ENCODE measurements around the gene RBX1. TPM values are rescaled to one million over a fixed set of nuclear protein-coding genes. Genes with fewer than 3 reads are reported as not detected.

The RBX1 gene
- total RNA-seq, 4 donors from 2014 or later, result 52.5 to 79.8 (median 61.6) TPM

GRCh38 chr22:40979198-40979597 is 28.0 kb downstream of the RBX1 start:
- H3K4me1 ChIP-seq, result no peaks in the 10 kb centered on the region
- intact Hi-C loops (cut with DNase I), result no loop called here
- H3K36me3 ChIP-seq, result no peaks in the 10 kb centered on the region
- no peak for DNase-seq
- H3K27ac ChIP-seq, result no peak overlapping the region
- TF ChIP-seq CTCF (IDR thresholded peaks at IDR 0.05) (no peak), POLR2A (IDR thresholded peaks at IDR 0.05) (no peak)
- H3K27me3 ChIP-seq, result no peaks in the 10 kb centered on the region
- no peak overlapping the region for H3K4me3 ChIP-seq (replicated peaks in 1 of 3)
- no peaks in the 10 kb centered on the region for H3K9me3 ChIP-seq
- WGBS, 2 donors, result 98% methylated on average over 7 of the region's 7 CpGs

- Histone ChIP-seq H3K9me3 (no peaks in the 10 kb centered on the region), H3K36me3 (no peaks in the 10 kb centered on the region), H3K27ac (no peak overlapping the region), H3K27me3 (no peaks in the 10 kb centered on the region), H3K4me3 (replicated peaks in 1 of 3) (no peak overlapping the region), H3K4me1 (no peaks in the 10 kb centered on the region)
- DNase-seq, result no peak
- TF ChIP-seq CTCF (IDR thresholded peaks at IDR 0.05), result no peak
- WGBS, 2 donors, result 85 to 89% methylated on average over 8 of the region's 8 CpGs
- intact Hi-C loops (cut with DNase I), result no loop called here
These were observed 28.7 kb downstream of the RBX1 start for GRCh38 chr22:40979871-40980270.

GRCh38 chr22:40982482-40983385 is 31.6 kb downstream of the RBX1 start:
- Histone ChIP-seq H3K27me3 (no peaks in the 10 kb centered on the region), H3K27ac (no peak overlapping the region), H3K9me3 (no peaks in the 10 kb centered on the region), H3K4me1 (no peaks in the 10 kb centered on the region), H3K36me3 (no peaks in the 10 kb centered on the region), H3K4me3 (replicated peaks in 1 of 3) (no peak overlapping the region)
- TF ChIP-seq CTCF (IDR thresholded peaks at IDR 0.05) (no peak), POLR2A (IDR thresholded peaks at IDR 0.05) (no peak)
- 81 to 88% methylated on average over 21 of the region's 21 CpGs for WGBS, 2 donors
- intact Hi-C loops (cut with DNase I), result no loop called here
- DNase-seq, result no peak

GRCh38 chr22:40991298-40991697 is 40.1 kb downstream of the RBX1 start:
- Histone ChIP-seq H3K4me1 (no peaks in the 10 kb centered on the region), H3K36me3 (no peaks in the 10 kb centered on the region), H3K27me3 (no peaks in the 10 kb centered on the region), H3K27ac (no peak overlapping the region), H3K9me3 (no peaks in the 10 kb centered on the region), H3K4me3 (replicated peaks in 1 of 3) (no peak overlapping the region)
- no peak for DNase-seq
- intact Hi-C loops (cut with DNase I), result no loop called here
- 77 to 85% methylated on average over 9 of the region's 9 CpGs for WGBS, 2 donors
- TF ChIP-seq POLR2A (IDR thresholded peaks at IDR 0.05), result no peak
- no peak for TF ChIP-seq CTCF (IDR thresholded peaks at IDR 0.05)

- TF ChIP-seq CTCF (IDR thresholded peaks at IDR 0.05) (no peak), POLR2A (IDR thresholded peaks at IDR 0.05) (no peak)
- Histone ChIP-seq H3K4me3 (replicated peaks in 1 of 3) (no peak overlapping the region), H3K9me3 (no peaks in the 10 kb centered on the region), H3K27ac (no peak overlapping the region), H3K27me3 (no peaks in the 10 kb centered on the region), H3K36me3 (no peaks in the 10 kb centered on the region), H3K4me1 (no peaks in the 10 kb centered on the region)
- intact Hi-C loops (cut with DNase I), result no loop called here
- 88 to 95% methylated on average over 4 of the region's 4 CpGs for WGBS, 2 donors
- no peak for DNase-seq
These were observed 44.6 kb downstream of the RBX1 start for GRCh38 chr22:40995821-40996220.
